Gastrocnemius medialis (tissue), 4 donors: ENCODE measurements around the gene PPIP5K2. TPM values are rescaled to one million over a fixed set of nuclear protein-coding genes. Genes with fewer than 3 reads are reported as not detected.
"Not testable (repeated sequence)": the region's sequence is repeated elsewhere in the genome, so short reads cannot be mapped to it uniquely, and the experiment has no call there.

Source experiments
- ATAC-seq, 2 donors: fragments of 150-250 bp; one replicate each; pipeline ENCODE4 v1.9.1; 2016
- DNase-seq, 2 donors: peaks; one replicate each; pipeline ENCODE4 v3.0.0-alpha.2; 2019
- H3K27ac ChIP-seq, 4 donors: fragments of 200-600 bp; sonication (generic); 1 replicate in 1 of 4; 2 replicates in 3 of 4; pipeline ENCODE4 v1.5.1; 2016 to 2018; ENCODE audit warnings: mild to moderate bottlenecking in 2 of 4, moderate library complexity in 1 of 4
- H3K27me3 ChIP-seq, 3 donors: fragments of 200-600 bp; sonication (generic) in 2 of 3; 1 replicate in 1 of 3; 2 replicates in 2 of 3; pipeline versions ENCODE4 v1.5.1 to v1.6.0; 2016 to 2019; ENCODE audit warnings: mild to moderate bottlenecking in 1 of 3, moderate library complexity in 1 of 3
- H3K36me3 ChIP-seq, 2 donors: fragments of 200-600 bp; sonication (generic) in 1 of 2; one replicate each; pipeline ENCODE4 v1.5.1; 2017 to 2018
- H3K4me1 ChIP-seq, 2 donors: fragments of 200-600 bp; sonication (generic) in 1 of 2; one replicate each; pipeline ENCODE4 v1.5.1; 2016 to 2017; ENCODE audit warnings: mild to moderate bottlenecking in 2 of 2
- H3K4me3 ChIP-seq, 4 donors: fragments of 200-600 bp; sonication (generic) in 3 of 4; 1 replicate in 1 of 4; 2 replicates in 3 of 4; pipeline ENCODE4 v1.5.1; 2016 to 2019; ENCODE audit warnings: mild to moderate bottlenecking in 2 of 4
- H3K9me3 ChIP-seq, 3 donors: fragments of 200-600 bp; sonication (generic) in 2 of 3; 1 replicate in 1 of 3; 2 replicates in 2 of 3; pipeline ENCODE4 v1.5.1; 2016 to 2019
- CTCF ChIP-seq, 5 experiments: fragments of 450-650 bp in 3 of 5; fragments of 200-600 bp in 2 of 5; sonication (generic) in 2 of 5; IDR thresholded peaks in 4 of 5; conservative IDR thresholded peaks in 1 of 5; 1 replicate in 4 of 5; 2 replicates in 1 of 5; pipeline ENCODE4 v1.5.1; 2016 to 2019; ENCODE audit warnings: antibody characterized with exemption in 5 of 5, mild to moderate bottlenecking in 3 of 5, moderate library complexity in 3 of 5
- POLR2A ChIP-seq, 2 donors: fragments of 450-650 bp; IDR thresholded peaks; one replicate each; pipeline ENCODE4 v1.6.1; 2017; ENCODE audit warnings: antibody characterized with exemption in 2 of 2, mild to moderate bottlenecking in 2 of 2, moderate library complexity in 2 of 2
- in situ Hi-C, 4 donors: fragments of 200-750 bp; cut with MboI; loops; one replicate each; pipeline versions ENCODE4 v1.15.0 to v1.8.0; 2017; ENCODE audit warnings: low sequenced_read_pairs in 4 of 4
- intact Hi-C: fragments of 100-400 bp; cut with DNase I; formaldehyde crosslinking; loops from one replicate; pipeline ENCODE4 v1.15.1; 2023; ENCODE audit warnings: low total_unique reads
- total RNA-seq, 4 donors: library from RNA; depleted of rRNA; stranded (reverse); fragments of >200 nt; gene quantifications; one replicate each; pipeline versions ENCODE4 v1.1.0 to v1.2.3, GENCODE V29; 2016

PPIP5K2 gene
- total RNA-seq, 4 donors from 2014 or later: 3.5 to 7.0 (median 4.4) TPM

DNA sequence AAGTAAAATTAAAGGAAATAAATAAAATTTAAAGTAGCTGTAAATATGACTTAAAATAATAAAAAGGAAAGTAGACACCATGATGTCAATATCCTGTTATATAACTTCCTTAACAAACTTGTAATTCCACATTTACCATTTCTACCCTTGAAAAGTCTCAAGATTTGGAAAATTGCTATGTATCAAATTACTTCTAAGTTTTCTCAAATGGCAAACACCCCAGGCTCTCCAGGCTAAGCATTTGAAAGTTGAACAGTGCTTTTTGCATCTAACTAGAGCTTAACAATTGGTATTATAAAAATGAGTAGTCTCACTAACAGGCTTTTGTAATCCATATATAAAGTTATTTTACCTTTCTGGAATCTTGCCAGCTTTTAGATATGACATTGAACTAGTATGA lies 97.0 kb downstream of the PPIP5K2 start:
- Histone ChIP-seq H3K27me3 (no peaks in the 10 kb centered on the region), H3K4me1 (no peaks in the 10 kb centered on the region), H3K9me3 (no peaks in the 10 kb centered on the region), H3K27ac (no peak overlapping the region), H3K36me3 (no peaks in the 10 kb centered on the region), H3K4me3 (no peak overlapping the region)
- TF ChIP-seq POLR2A (IDR thresholded peaks at IDR 0.05) (no peak), CTCF (IDR thresholded peaks at IDR 0.05 in 4 of 5, conservative IDR thresholded peaks at IDR 0.05 in 1 of 5) (no peak)
- DNase-seq (no peak), ATAC-seq (no peak)
- in situ Hi-C loops (no loop called here), intact Hi-C loops (no loop called here)

GRCh38 chr5:103218164-103218563 lies 98.1 kb downstream of the PPIP5K2 start:
- H3K4me3 ChIP-seq: no peak overlapping the region
- ATAC-seq: no peak
- in situ Hi-C loops: no loop called here
- no peak for DNase-seq
- H3K9me3 ChIP-seq: no peaks in the 10 kb centered on the region
- intact Hi-C loops: no loop called here
- no peaks in the 10 kb centered on the region for H3K27me3 ChIP-seq
- no peak overlapping the region for H3K27ac ChIP-seq
- TF ChIP-seq CTCF (IDR thresholded peaks at IDR 0.05 in 4 of 5, conservative IDR thresholded peaks at IDR 0.05 in 1 of 5) (no peak), POLR2A (IDR thresholded peaks at IDR 0.05) (no peak)
- H3K4me1 ChIP-seq: no peaks in the 10 kb centered on the region
- no peaks in the 10 kb centered on the region for H3K36me3 ChIP-seq

- H3K27me3 ChIP-seq, H3K9me3 ChIP-seq, DNase-seq, H3K36me3 ChIP-seq, H3K4me3 ChIP-seq, H3K27ac ChIP-seq, ATAC-seq, H3K4me1 ChIP-seq, in situ Hi-C loops, intact Hi-C loops: not testable (repeated sequence)
Measured at GRCh38 chr5:103219074-103219473, 99.0 kb downstream of the PPIP5K2 start.

GRCh38 chr5:103223031-103223955 lies 103.2 kb downstream of the PPIP5K2 start:
- TF ChIP-seq POLR2A (IDR thresholded peaks at IDR 0.05): no peak
- TF ChIP-seq CTCF (IDR thresholded peaks at IDR 0.05 in 4 of 5, conservative IDR thresholded peaks at IDR 0.05 in 1 of 5): no peak
- no peak overlapping the region for H3K4me3 ChIP-seq
- H3K27ac ChIP-seq: no peak overlapping the region
- H3K4me1 ChIP-seq: no peaks in the 10 kb centered on the region
- no peak for ATAC-seq
- no peaks in the 10 kb centered on the region for H3K27me3 ChIP-seq
- no peaks in the 10 kb centered on the region for H3K36me3 ChIP-seq
- DNase-seq: no peak
- in situ Hi-C loops (loop anchor here in 2 of 4 donors (10.0 kb wide), 1 partner anchor 252 kb away; no protein-coding TSS in a partner anchor), intact Hi-C loops (no loop called here)
- no peaks in the 10 kb centered on the region for H3K9me3 ChIP-seq

DNA sequence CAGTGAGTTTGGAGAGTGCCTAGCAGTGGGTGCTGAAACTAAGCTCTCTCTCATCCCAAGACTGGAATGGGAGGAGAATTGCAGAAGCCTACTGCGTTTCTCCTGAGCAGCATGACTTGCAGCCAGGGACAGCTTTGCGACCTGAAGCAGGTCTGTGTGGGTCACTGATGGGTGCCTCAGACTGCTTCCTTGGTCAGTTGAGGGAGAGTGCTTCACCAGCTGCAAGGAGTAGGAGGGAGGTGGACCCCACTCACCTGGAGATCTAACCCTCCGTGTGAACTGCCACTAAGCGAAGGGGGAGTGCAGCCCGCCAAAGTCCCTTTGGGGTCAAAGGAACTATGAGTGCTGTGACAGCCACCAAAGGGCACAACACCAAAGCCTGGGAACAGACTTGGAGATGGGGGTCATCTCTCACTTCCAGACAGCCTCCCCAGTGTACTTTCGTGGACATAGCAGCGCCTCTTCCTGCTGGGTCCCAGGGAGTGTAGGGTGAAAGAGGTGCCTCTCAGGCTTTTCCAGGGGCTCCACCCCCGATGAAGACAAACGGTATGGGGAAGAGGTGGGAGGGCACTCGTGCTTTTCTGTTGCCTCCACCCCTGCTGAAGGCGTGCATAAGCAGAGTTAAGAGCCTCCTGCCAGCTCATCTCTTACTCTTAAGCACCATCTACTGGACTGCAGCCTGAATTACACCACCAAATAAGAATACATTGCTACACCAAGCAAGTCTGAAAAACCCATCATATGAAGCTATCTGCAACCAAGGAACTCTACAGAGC lies 104.2 kb downstream of the PPIP5K2 start:
- ATAC-seq (peak in 1 of 2 donors; percentile 85), DNase-seq (no peak)
- intact Hi-C loops (no loop called here), in situ Hi-C loops (loop anchor here in 2 of 4 donors (10.0 kb wide), 1 partner anchor 250 kb away; no protein-coding TSS in a partner anchor)
- Histone ChIP-seq H3K4me3 (no peak overlapping the region), H3K27ac (no peak overlapping the region), H3K36me3 (no peaks in the 10 kb centered on the region), H3K4me1 (no peaks in the 10 kb centered on the region), H3K9me3 (no peaks in the 10 kb centered on the region), H3K27me3 (no peaks in the 10 kb centered on the region)
- TF ChIP-seq POLR2A (IDR thresholded peaks at IDR 0.05) (no peak), CTCF (IDR thresholded peaks at IDR 0.05 in 4 of 5, conservative IDR thresholded peaks at IDR 0.05 in 1 of 5) (peak; percentile 11 to 53 (median 46))
